Measurements from ENCODE around the gene LPCAT1. TPM values are rescaled to one million over a fixed set of nuclear protein-coding genes. Genes with fewer than 3 reads are reported as not detected.
"Not testable (repeated sequence)": the region's sequence is repeated elsewhere in the genome, so short reads cannot be mapped to it uniquely, and the experiment has no call there.

Gene LPCAT1
- total RNA-seq, 4 donors from 2014 or later: 7.7 to 44.8 (median 12.0) TPM

- no peak for DNase-seq
- no peak for TF ChIP-seq POLR2A (IDR thresholded peaks at IDR 0.05)
- TF ChIP-seq CTCF (IDR thresholded peaks at IDR 0.05): no peak
- intact Hi-C loops (cut with DNase I): no loop called here
Observed at GRCh38 chr5:1460054-1460682, 63.6 kb downstream of the LPCAT1 start.

GRCh38 chr5:1459435-1459834, 64.3 kb downstream of the LPCAT1 start:
- intact Hi-C loops (cut with DNase I); H3K4me3 ChIP-seq; H3K27me3 ChIP-seq; H3K4me1 ChIP-seq; H3K27ac ChIP-seq; DNase-seq: not testable (repeated sequence)
- Histone ChIP-seq H3K9me3 (peaks cover 0 to 26% (median 12%) of the 10 kb centered on the region in 3 donors), H3K36me3 (peaks cover 5 to 37% (median 11%) of the 10 kb centered on the region in 3 donors)
- 63 to 86% methylated on average over 2 of the region's 2 CpGs for WGBS, 2 donors

More at GRCh38 chr5:1460054-1460682, 63.6 kb downstream of the LPCAT1 start:
- 78 to 87% methylated on average over 10 to 12 of the region's 16 CpGs for WGBS, 2 donors
- H3K27ac ChIP-seq: no peak overlapping the region
- H3K9me3 ChIP-seq: peaks cover 0 to 24% (median 11%) of the 10 kb centered on the region in 3 donors
- peaks cover 5 to 37% (median 11%) of the 10 kb centered on the region in 3 donors for H3K36me3 ChIP-seq
- no peaks in the 10 kb centered on the region for H3K27me3 ChIP-seq
- H3K4me3 ChIP-seq: no peak overlapping the region
- no peaks in the 10 kb centered on the region for H3K4me1 ChIP-seq

- H3K36me3 ChIP-seq; H3K4me3 ChIP-seq; DNase-seq; intact Hi-C loops (cut with DNase I); H3K27ac ChIP-seq; H3K27me3 ChIP-seq; H3K4me1 ChIP-seq: not testable (repeated sequence)
- peaks cover 0 to 38% (median 21%) of the 10 kb centered on the region in 3 donors for H3K9me3 ChIP-seq
- WGBS, 2 donors: 80 to 89% methylated on average over 6 to 11 of the region's 20 CpGs
Observed at GRCh38 chr5:1456110-1456881, 67.5 kb downstream of the LPCAT1 start.

GRCh38 chr5:1453613-1454012, 70.1 kb downstream of the LPCAT1 start:
- Histone ChIP-seq H3K27me3 (peaks cover 0 to 21% (median 0%) of the 10 kb centered on the region in 4 donors), H3K9me3 (peaks cover 0 to 38% (median 21%) of the 10 kb centered on the region in 3 donors), H3K4me1 (no peaks in the 10 kb centered on the region), H3K4me3 (no peak overlapping the region), H3K36me3 (no peaks in the 10 kb centered on the region), H3K27ac (no peak overlapping the region)
- no peak for DNase-seq
- intact Hi-C loops (cut with DNase I): no loop called here
- 71 to 73% methylated on average over 2 of the region's 2 CpGs for WGBS, 2 donors
- TF ChIP-seq POLR2A (IDR thresholded peaks at IDR 0.05) (no peak), CTCF (IDR thresholded peaks at IDR 0.05) (no peak)

- no peaks in the 10 kb centered on the region for H3K36me3 ChIP-seq
- H3K9me3 ChIP-seq: peaks cover 0 to 9% (median 7%) of the 10 kb centered on the region in 3 donors
- WGBS, 2 donors: 86 to 87% methylated on average over 9 of the region's 12 CpGs
- no peak overlapping the region for H3K27ac ChIP-seq
- H3K27me3 ChIP-seq: peaks cover 15 to 61% (median 19%) of the 10 kb centered on the region in 4 donors
- no peak for DNase-seq
- no peak overlapping the region for H3K4me3 ChIP-seq
- intact Hi-C loops (cut with DNase I): no loop called here
- no peak for TF ChIP-seq POLR2A (IDR thresholded peaks at IDR 0.05)
- TF ChIP-seq CTCF (IDR thresholded peaks at IDR 0.05): no peak
- peaks cover 10 to 24% (median 13%) of the 10 kb centered on the region in 3 donors for H3K4me1 ChIP-seq
Observed at GRCh38 chr5:1449081-1449630, 74.6 kb downstream of the LPCAT1 start.

GRCh38 chr5:1448511-1449011, 75.2 kb downstream of the LPCAT1 start:
- Histone ChIP-seq H3K27me3 (peaks cover 19 to 62% (median 20%) of the 10 kb centered on the region in 4 donors), H3K36me3 (no peaks in the 10 kb centered on the region), H3K4me3 (no peak overlapping the region), H3K9me3 (peaks cover 0 to 4% (median under 1%) of the 10 kb centered on the region in 3 donors), H3K4me1 (peaks cover 10 to 26% (median 13%) of the 10 kb centered on the region in 3 donors), H3K27ac (no peak overlapping the region)
- no peak for TF ChIP-seq CTCF (IDR thresholded peaks at IDR 0.05)
- no peak for TF ChIP-seq POLR2A (IDR thresholded peaks at IDR 0.05)
- intact Hi-C loops (cut with DNase I): no loop called here
- DNase-seq: no peak
- WGBS, 2 donors: 68 to 69% methylated on average over 4 to 5 of the region's 5 CpGs
